Stimulated activated naive CD8-positive, alpha-beta T cell treated with anti-CD3 and anti-CD28 coated beads, Interleukin-15, Interleukin-2, amounts not matched to agents 100 U/mL and 50 U/mL, for 24 hours (primary cell): ENCODE measurements around the gene CENPH.
"Not testable (repeated sequence)": the region's sequence is repeated elsewhere in the genome, so short reads cannot be mapped to it uniquely, and the experiment has no call there.

Source experiments
- ATAC-seq: fragments of 150-1000 bp; cut with Tn5 transposase; one replicate; pipeline ENCODE4 v1.10.0; 2021
- DNase-seq: peaks from one replicate; pipeline ENCODE4 v3.0.0; 2021

Gene CENPH

DNA sequence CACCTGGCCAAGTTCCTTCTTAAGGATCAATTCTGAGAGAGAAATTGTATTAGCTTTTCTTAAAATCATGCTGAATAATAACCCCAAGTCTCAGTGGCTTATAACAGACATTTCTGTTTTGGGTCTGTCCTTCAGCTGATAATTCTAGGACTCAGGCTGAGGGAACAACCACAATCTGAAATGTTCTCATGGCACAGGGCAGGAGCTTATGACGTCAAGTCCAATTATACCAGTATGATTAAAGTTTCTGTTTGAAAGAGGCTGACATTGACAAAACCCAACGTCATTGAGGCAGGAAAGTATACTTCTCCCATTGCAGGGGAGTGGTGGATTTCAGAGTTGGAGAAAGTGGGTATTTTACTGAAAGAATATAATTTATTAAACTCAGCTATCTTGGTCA lies 21.8 kb downstream of the CENPH start:
- DNase-seq, result no peak
- ATAC-seq, result no peak

GRCh38 chr5:69212022-69212421 lies 22.6 kb downstream of the CENPH start:
- ATAC-seq (no peak), DNase-seq (no peak)

DNA sequence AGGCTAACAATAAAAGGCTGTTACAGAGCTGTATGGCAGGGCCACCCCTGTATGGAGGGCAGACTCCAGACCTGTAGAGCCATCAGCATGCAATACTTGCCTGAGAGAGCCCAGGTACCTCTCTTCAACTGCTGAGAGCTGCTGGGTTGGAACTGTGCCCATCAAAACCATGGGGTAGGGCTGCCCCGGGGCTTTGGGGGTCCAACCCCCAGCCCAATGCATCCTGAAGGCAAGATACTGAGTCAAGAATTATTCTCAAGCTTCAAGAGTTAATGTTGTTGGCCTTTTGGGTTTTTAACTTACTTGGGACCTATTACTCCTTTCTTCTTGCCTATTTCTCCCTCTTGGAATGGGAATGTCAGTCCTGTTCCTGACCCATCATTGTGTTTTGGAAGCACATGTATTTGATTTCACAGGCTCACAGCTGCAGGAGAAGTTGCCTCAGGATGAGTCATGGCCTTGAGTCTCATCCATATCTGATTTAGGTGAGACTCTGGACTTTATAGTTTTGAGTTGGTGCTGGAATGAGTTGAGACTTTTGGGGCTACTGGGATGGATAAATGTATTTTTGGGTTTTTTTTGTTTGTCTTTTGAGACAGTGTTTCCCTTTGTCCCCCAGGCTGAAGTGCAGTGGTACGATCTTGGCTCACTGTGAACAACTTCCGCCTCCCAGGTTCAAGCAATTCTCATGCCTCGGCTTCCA lies 24.3 kb downstream of the CENPH start:
- DNase-seq (no peak), ATAC-seq (no peak)

GRCh38 chr5:69217151-69217511 lies 27.7 kb downstream of the CENPH start:
- no peak for DNase-seq
- no peak for ATAC-seq

DNA sequence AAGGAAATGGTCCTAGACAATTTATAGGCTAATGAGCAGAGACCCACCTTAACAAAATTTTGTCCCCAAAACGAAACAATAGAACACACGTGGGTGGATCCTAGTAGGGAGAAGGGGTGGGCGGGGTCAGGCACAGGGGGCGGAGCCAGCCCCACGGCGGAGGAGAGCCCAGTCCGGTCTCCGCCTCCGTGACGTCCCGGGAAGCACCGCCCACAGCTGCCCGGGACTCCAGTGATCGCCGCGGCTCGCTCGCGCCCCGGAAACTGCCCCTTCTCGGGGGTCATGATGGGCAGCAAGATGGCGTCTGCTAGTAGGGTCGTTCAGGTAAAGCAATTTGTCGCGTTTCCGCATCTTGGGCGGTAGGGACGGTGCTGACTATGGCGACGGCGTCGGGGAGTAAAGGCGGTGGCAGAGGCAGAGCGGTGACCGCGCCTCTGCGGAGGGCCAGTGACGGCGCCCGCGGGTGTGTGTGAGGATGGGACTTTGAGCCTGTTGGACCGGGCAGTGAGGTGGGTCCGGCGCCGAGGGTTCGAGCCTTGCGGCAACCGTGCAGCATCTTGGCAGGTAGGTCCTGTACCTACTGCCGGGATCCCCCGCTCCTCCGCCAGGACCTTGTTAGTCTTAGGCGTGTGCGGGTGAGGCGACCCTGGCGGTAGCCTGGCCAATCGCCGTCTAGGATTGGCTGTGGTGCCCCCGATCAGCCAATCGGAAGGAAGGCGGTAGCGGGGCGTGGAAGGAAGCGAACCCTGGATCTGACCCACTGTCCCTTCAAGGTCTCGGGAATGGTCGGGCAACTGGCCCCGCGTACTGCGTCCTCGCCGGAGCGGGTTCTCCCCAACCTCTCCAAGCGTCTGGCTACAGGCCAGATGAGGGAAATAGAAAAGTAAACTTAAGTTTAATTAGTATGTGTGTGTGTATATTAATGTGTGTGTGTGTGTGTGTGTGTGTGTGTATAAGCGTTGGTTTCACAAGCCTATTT lies 28.5 kb downstream of the CENPH start:
- DNase-seq (peak; percentile 98), ATAC-seq (peak; percentile 95)

DNA sequence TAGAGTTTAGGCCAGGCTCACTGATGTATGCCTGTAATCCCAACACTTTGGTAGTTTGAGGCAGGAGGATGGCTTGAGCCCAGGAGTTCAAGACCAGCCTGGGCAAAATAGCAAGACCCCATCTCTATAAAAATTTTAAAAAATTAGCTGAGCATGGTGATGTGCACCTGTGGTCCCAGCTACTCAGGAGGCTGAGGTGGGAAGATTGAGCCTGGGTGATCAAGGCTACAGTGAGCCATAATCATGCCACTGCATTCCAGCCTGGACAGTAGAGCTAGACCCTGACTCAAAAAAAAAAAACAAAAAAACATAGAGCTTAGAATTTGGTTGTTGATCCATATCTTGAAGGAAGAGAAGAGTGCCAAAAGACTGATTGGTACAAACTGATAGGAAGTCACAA lies 30.6 kb downstream of the CENPH start:
- DNase-seq (no peak), ATAC-seq (no peak)

- not testable (repeated sequence) for ATAC-seq, DNase-seq
Measured at GRCh38 chr5:69220371-69220770, 31.0 kb downstream of the CENPH start.

GRCh38 chr5:69220833-69221232 lies 31.4 kb downstream of the CENPH start:
- not testable (repeated sequence) for DNase-seq, ATAC-seq

DNA sequence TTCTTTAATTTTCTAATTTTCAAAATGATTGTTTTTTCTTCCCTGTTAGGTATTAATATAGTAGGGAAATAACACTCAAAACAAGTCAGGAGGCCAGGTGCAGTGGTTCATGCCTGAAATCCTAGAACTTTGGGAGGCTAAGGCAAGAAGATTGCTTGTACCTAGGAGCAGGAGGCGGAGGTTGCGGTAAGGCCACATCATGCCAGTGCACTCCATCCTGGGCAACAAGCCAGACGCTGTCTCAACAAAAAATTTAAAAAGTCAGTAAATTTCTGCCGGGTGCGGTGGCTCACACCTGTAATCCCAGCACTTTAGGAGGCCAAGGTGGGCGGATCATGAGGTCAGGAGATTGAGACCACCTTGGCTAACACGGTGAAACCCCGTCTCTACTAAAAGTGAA lies 35.1 kb downstream of the CENPH start:
- ATAC-seq (no peak), DNase-seq (no peak)

- no peak for DNase-seq
- ATAC-seq, result no peak
Measured at GRCh38 chr5:69225860-69226259, 36.5 kb downstream of the CENPH start.

DNA sequence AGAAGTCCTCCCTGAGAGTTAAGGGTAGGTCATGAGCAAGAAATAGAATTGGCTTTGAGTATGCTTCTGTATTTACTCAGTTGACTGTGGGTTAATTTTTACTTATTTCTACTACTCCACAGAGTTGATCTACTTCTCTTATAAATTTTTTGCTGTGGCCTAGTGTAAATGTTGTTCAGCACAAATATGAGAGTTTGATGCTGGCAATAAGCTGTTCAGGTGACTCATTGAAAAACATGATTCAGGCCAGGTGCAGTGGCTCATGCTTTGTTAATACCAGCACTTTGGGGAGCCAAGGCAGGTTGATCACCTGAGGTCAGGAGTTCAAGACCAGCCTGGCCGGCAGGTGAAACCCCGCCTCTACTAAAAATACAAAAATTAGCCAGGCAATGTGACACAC lies 40.8 kb downstream of the CENPH start:
- ATAC-seq (no peak), DNase-seq (no peak)

GRCh38 chr5:69231281-69231680 lies 41.9 kb downstream of the CENPH start:
- no peak for DNase-seq

DNA sequence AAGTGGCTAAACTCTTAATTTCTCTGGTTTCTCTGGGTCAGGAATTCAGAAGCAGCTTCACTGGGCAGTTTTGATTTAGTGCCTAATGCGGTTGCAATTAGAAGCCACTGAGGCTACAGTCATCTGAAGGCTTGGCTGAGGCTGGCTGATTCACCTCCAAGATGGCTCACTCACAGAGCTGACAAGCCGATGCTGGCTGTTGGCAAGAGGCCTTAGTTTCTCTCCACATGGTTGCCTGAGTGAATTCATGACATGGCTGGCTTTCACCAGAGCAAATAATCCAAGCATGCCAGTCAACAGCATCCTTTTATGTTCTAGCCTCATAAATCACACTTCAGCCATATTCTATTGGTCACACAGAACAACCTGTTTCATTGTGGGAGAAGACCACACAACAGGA lies 42.5 kb downstream of the CENPH start:
- DNase-seq, result no peak
- no peak for ATAC-seq

More at GRCh38 chr5:69231281-69231680, 41.9 kb downstream of the CENPH start:
- ATAC-seq, result no peak

DNA sequence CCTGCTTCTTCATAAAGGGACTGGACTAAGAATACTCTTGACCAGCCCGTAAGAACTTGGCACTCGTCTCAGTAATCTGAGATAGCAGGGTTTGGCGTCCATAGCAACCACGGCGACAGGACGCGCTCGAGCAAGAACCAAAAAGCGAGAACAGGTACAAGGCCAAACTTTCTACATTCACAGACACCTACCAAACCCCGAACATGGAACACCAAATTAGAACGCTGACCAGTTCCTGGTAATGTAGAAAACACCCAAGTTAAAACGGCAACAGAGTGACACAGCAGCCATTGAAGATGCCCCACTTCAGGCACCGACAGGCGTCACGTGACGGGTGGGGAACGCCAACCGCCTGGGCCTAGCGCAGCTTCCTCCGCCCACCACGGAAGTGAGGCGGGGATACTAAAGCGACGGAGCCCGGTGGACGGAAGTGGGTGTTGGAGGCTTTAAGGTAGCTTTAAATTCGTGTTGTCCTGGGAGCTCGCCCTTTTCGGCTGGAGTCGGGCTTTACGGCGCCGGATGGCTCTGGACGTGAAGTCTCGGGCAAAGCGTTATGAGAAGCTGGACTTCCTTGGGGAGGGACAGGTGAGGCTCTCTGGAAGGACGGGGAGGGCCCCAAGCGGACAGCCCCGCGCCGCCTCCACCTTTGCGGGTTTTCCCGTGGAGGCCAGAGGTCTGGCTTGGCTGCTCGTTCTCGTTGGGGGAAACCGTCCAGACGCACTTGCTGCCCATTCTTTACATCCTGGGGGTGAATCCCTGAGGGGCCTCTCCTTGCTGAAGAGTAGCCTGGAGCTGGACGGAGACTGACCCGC lies 45.3 kb downstream of the CENPH start, which contains the start of gene CDK7:
Gene CDK7 (plus strand): TSS at position 430 of the 812 bp plus-strand sequence. CDS start 90 bp downstream, at position 520.
- DNase-seq, result peak; percentile 93
- peak; percentile 100 for ATAC-seq

DNA sequence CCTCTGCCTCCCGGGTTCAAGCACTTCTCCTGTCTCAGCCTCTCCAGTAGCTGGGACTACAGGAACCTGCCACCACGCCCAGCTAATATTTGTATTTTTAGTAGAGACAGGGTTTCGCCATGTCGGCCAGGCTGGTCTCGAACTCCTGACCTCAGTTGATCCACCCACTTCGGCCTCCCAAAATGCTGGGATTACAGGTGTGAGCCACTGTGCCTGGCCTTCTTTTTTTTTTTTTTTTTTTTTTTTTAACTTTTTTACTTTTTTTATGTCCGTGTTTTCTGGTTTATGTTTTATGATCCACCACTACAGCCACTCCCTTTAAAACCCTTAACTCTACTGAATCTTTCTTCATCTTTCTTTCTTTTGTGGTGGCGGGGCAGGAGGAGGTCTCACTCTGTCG lies 47.4 kb downstream of the CENPH start:
- ATAC-seq, result not testable (repeated sequence)

GRCh38 chr5:69237877-69238276 lies 48.5 kb downstream of the CENPH start:
- ATAC-seq (no peak), DNase-seq (no peak)

More for the DNA sequence above, 47.4 kb downstream of the CENPH start:
- not testable (repeated sequence) for DNase-seq

GRCh38 chr5:69238760-69239251 lies 49.4 kb downstream of the CENPH start:
- no peak for ATAC-seq
- no peak for DNase-seq

DNA sequence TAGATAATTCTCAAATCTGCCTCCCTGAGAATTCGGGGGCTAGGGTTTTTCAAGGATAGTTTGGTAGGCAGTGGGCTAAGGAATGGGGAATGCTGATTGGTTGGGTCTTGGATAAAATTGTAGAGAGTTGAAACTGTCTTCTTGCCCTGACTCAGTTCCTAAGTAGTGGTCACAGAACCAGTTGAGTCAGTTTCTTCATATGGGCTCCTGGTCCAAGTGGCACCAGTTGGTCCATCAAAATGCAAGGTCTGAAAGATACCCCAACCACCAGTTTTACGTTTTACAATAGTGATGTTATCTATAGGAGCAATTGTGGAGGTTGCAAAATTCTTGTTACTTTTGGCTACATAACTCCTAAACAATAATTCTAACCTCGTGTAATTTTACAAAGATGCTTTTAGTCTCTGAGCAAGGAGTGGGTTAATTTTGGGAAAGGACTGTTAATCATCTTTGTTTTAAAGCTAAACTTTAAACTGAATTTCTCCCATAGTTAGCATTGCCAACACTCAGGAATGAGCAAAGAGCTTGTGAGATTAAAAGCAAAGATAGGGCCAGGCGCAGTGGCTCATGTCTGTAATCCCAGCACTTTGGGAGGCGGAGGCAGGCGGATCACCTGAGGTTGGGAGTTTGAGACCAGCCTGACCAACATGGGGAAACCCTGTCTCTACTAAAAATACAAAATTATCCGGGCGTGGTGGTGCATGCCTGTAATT lies 53.0 kb downstream of the CENPH start:
- ATAC-seq (no peak), DNase-seq (no peak)

GRCh38 chr5:69245031-69245430 lies 55.6 kb downstream of the CENPH start:
- DNase-seq, result no peak
- ATAC-seq, result no peak

- no peak for DNase-seq
- no peak for ATAC-seq
Measured at GRCh38 chr5:69248019-69248418, 58.6 kb downstream of the CENPH start.

DNA sequence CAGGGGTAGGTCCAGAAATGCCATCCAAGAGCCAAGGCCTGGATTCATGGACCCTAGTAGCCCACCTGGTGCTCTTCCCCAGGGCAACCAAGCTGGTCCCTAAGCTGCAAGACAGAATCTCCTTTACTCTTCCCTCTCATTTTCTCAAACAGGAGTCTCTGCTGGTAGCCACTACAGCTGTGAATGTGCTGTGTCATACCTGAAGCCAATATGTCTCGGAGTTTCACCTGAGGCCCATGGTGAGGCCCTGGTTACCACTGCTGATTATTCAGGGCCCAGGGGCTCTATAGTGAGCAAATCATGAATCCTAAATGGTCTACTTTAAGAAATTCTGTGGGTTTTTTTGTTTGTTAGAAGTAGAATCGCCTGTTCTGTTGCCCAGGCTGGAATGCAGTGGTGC lies 61.2 kb downstream of the CENPH start:
- DNase-seq (no peak), ATAC-seq (no peak)
